Thyroid gland (tissue), 4 donors: ENCODE measurements around the gene HECTD3.

Experiments
- POLR2A ChIP-seq, 2 donors: fragments of 450-650 bp; IDR thresholded peaks; one replicate each; pipeline ENCODE4 v1.6.1; 2017; ENCODE audit warnings: antibody characterized with exemption in 2 of 2, mild to moderate bottlenecking in 2 of 2, moderate library complexity in 1 of 2
- TF ChIP-seq, protein P1 (sequence below), 6 experiments: fragments of 200-600 bp in 3 of 6; fragments of 450-650 bp in 3 of 6; sonication (generic) in 3 of 6; IDR thresholded peaks; one replicate each; pipeline ENCODE4 v1.5.1; 2016 to 2019; ENCODE audit warnings: antibody characterized with exemption in 6 of 6, mild to moderate bottlenecking in 2 of 6, inconsistent platforms in 1 of 6, moderate library complexity in 1 of 6

DNA sequence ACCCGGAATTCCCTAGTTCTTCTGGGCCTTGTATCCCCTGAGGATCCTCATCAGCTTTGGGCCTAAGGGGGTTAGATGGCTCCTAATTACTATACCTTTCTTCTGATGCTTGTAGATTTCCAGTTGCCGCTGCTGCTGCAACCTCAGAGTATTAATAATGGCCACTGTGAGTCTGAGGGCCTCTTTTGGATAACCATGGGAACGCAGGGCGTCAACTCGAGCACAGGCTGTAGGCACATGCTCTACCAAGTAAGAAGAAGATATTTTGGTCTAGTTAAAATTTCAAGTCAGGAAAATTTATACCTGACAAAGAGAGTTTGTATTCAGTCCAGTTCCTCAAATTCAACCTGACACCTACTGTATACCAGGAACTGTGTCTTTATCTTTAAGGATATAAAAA, 29.2 kb upstream of the HECTD3 start:
- TF ChIP-seq, protein P1, sequence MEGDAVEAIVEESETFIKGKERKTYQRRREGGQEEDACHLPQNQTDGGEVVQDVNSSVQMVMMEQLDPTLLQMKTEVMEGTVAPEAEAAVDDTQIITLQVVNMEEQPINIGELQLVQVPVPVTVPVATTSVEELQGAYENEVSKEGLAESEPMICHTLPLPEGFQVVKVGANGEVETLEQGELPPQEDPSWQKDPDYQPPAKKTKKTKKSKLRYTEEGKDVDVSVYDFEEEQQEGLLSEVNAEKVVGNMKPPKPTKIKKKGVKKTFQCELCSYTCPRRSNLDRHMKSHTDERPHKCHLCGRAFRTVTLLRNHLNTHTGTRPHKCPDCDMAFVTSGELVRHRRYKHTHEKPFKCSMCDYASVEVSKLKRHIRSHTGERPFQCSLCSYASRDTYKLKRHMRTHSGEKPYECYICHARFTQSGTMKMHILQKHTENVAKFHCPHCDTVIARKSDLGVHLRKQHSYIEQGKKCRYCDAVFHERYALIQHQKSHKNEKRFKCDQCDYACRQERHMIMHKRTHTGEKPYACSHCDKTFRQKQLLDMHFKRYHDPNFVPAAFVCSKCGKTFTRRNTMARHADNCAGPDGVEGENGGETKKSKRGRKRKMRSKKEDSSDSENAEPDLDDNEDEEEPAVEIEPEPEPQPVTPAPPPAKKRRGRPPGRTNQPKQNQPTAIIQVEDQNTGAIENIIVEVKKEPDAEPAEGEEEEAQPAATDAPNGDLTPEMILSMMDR (IDR thresholded peaks at IDR 0.05), result no peak
- TF ChIP-seq POLR2A (IDR thresholded peaks at IDR 0.05), result no peak
